GOT3 (cell line): Measurements from ENCODE around the gene GAN.

Source experiments
- DNase-seq: peaks from one replicate; lab custom pipeline; 2025; ENCODE audit warnings: mixed read lengths; lab: John Stamatoyannopoulos, UW

Gene GAN

DNA sequence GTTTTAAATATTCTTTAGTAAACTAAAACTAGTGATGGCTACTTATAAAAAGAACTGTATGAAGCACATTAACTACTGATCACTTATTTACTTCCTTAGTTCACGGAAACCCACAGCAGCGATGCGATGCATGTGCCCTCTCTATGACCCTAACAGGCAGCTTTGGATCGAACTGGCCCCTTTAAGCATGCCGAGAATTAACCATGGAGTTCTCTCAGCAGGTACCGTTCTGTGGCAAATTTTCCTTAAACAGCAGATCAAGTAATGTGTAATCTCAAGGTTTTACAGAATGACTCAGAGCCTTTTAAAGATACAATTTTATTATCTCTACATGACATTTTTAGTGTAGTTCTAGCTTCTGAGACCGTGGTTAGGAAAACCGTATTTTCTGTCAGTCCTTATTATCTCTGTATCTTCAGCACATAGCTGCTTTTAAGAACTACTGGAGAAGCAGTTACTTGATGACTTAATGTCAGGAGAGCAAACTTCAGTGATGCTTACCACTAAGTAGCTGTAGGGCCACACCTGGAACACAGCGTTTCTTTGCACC is 43.0 kb downstream of the GAN start:
- no peak for DNase-seq

GRCh38 chr16:81358860-81359259 is 44.1 kb downstream of the GAN start:
- no peak for DNase-seq

- no peak for DNase-seq
These were observed 45.4 kb downstream of the GAN start for GRCh38 chr16:81360135-81360534.

DNA sequence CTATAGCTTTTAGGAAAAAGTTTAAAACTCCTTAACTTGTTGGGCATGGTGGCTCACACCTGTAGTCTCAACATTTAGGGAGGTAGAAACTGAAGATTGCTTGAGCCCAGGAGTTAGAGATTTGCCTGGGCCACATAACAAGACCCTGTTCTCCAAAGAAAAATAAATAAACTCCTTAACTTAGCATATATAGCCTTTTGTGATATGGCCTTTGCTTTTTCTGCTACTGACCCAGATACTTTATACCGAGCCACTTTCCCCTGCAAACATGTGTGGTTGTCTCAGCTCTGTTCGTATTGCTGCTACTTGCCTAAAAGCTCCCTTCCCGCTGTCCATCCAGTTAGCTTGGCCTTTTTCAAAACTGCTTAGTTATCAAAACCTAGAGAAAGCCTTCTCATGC is 51.0 kb downstream of the GAN start:
- no peak for DNase-seq

- no peak for DNase-seq
These were observed 51.7 kb downstream of the GAN start for GRCh38 chr16:81366316-81366932.

GRCh38 chr16:81367821-81368220 is 53.1 kb downstream of the GAN start:
- DNase-seq, result no peak

DNA sequence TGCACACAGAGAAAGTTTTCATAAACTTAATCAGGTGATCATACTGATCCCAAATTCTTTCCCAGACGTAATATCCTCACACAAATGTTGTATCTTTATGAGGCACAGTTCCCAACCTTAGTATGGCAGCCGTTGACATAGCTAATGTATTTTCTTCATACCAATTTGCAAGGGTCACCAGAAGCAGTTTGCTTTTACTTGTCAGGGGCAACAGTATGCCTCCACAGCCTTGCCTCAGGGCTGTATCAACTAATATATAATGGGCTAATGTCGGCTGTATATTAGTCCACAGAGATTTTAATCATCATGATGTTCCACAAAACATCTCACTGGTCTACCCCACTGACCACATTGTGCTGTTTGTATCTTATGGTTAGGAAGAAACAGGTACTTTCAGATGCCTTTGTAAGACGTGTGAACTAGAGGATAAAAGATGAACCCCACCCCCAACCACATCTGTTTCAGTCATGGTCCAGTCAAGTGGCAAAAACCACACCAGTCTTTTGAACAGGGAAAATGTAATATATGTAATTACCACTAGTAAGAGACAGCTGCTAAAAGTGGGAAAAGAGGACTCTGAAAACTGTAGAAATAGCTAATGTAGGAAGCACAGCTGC is 55.2 kb downstream of the GAN start:
- DNase-seq, result no peak

- no peak for DNase-seq
These were observed 56.3 kb downstream of the GAN start for GRCh38 chr16:81371106-81371505.

DNA sequence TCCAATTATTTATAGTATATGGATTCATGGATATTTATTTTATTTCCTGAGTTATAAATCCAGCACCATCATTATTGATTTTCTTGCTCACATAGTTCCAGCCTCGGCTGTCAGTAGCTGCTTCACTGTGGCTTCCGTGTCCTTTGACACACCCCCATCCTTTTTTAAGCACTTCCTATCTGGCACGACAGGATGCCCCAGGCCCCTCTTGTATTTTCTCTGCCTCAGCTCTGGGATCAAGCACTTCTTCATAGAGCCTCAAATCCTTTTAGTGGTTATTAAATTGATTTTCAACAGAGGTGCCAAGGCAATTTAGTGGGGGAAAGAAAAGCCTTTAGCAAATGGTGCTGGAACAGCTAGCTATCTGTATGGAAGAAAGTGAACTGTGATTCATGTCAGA is 59.8 kb downstream of the GAN start:
- no peak for DNase-seq

DNA sequence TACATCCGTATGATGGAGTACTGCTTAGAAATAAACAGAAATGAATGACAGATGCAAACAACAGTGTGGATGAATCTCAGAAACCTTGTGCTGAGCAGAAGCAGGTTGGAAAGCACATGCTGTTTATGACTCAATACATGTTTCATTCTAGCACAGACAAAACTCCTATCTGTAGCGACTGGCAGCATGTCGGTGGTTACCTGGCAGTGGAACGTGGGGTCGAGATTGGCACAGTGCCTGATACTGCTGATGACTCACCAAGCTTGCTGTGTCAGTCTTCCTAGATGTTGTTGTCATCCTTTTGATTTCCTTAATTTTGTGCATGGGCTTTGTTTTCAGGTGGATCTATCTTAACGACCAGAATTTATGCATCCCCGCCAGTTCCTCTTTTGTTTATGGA is 62.1 kb downstream of the GAN start:
- no peak for DNase-seq

DNA sequence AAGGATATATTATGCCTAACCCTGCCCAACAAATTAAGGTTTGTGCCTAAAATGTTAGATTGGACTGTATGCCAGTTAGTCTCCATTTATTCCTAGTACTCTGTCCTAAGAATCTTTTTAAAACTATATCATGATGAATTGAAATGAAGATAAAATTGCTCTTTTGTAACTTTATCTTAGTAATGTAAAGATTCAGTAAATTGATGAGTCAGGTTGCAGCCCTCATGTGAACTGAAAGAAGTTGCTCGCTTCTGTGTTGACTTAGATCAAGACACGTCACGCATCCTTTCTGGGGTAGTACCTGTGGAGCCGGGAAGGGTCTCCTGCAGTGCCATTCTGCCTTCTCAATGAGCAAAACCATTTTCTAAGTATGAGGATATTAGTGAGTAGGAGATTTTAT is 63.3 kb downstream of the GAN start:
- DNase-seq, result no peak

GRCh38 chr16:81380932-81381331 is 66.2 kb downstream of the GAN start:
- no peak for DNase-seq

DNA sequence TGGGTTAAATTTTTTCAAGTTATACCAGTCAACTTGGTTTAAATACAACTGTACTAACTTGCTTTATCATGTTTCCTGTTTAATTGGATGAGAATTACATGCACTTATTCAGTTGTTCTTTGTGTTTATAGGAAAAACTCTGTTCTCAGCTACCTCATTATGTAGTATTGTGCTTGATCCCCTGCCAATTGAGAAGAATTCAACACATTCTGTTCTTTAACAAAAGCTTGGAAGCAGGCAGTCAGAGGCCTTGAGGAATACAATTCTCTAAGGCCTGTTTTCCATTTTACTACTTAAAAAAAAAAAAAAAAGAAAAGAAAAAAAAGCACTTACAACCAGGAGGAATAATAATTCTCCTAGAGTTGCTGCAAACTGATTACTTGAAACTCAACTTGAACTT is 69.2 kb downstream of the GAN start:
- DNase-seq, result no peak

- no peak for DNase-seq
These were observed 70.4 kb downstream of the GAN start for GRCh38 chr16:81385031-81385756.

GRCh38 chr16:81388357-81388756 is 73.6 kb downstream of the GAN start:
- no peak for DNase-seq

DNA sequence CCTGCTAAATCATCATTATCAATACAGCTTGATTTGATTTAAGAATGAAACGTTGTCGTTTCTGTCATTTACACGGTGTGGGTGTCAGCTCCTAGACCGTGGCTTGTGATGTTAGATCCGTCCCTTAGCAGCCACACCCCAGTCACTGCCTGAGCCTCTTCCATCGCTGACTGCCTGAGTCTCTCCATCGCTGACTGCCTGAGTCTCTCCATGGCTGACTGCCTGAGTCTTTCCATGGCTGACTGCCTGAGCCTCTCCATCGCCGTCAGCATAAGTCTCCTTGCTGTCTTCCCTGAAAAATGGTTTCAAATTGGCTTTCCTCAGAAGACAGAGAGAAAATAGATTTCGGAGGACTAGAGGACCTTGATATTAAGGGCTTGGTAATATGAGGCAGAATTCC is 76.1 kb downstream of the GAN start:
- no peak for DNase-seq

DNA sequence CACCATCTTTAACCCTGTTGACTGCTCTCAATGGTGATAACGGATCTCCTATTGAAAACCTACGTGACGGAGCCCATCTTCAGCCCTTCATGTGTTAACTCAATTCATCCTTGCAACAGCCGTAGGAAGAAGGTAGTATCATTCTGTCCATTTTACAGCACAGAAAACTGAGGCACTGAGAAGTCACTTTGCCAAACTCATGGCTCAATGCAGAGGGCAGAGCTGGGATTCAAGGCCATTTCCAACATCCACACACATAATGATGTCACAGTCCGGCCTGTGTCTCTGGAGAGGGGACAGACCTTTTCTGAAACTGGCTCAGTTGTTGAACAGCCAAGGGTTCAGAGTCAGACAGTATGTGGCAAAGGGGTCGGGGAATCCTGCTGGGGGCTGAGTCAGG is 77.2 kb downstream of the GAN start:
- no peak for DNase-seq

- no peak for DNase-seq
These were observed 79.7 kb downstream of the GAN start for GRCh38 chr16:81394416-81394815.

DNA sequence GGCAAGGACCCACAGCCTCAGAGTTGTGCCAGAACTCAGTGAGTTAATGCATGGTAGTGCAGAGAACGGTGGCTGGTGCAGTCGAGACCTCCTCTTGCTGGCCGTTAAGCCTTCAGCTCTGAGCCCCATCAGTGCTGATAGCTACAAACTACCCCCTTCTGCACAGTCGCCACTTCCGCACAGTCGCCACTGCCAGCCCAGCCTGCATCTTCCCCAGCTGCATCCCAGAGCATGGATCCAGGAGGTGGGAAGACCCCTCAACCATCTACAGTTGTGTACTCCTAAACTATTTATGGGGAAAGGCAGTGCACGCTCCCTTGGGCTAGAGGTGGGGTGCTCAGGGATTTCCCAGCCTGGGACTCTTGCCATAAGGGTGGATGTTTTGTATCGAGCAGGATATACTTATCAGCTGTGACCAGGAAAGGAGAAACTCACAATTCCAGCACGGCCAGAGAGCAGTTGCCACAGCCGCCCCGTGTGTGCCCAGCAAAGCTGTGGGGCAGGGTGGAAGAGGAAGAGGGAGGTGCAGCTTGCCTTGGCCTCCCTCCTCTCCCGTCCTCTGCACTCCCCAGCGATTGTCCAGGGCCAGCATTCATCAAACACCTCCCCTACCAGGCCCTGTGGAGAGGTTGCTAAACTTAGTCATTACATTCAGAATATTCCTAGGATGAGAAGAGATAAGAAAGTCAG is 80.3 kb downstream of the GAN start:
- no peak for DNase-seq

DNA sequence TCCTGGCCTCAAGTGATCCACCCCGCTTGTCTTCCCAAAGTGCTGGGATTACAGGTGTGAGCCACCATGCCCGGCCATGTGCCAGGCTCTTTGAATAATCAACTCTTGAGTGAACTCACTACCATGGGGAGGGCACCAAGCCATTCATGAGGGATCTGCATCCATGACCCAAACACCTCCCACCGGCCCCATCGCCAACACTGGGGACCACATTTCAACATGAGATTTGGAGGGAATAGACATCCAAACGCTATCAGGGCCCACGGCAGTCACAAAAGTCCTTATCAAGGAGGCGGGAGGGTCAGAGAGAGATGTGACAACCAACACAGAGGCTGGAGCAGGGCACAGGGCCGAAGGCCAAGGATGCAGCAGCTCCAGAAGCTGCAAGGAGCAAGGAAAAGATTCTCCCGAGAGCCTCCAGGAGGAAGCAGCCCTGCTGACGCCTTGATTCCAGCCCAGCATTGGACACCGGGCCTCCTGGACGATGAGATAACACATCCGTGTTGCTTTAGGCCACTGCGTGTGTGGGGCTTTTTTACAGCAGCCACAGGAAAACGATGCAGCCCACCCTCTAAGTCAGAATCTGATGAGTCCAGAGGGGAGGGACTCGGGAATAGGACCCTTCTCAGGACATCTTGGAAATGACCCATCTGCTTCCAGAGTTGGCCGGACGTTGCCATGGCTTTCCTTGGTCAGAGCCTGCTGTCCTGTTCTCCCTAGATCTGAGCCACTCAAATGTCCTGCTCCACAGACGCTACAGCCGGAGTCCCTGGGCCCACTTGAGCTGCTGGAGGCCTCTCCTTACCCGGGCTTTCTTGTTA is 82.5 kb downstream of the GAN start:
- DNase-seq, result no peak

DNA sequence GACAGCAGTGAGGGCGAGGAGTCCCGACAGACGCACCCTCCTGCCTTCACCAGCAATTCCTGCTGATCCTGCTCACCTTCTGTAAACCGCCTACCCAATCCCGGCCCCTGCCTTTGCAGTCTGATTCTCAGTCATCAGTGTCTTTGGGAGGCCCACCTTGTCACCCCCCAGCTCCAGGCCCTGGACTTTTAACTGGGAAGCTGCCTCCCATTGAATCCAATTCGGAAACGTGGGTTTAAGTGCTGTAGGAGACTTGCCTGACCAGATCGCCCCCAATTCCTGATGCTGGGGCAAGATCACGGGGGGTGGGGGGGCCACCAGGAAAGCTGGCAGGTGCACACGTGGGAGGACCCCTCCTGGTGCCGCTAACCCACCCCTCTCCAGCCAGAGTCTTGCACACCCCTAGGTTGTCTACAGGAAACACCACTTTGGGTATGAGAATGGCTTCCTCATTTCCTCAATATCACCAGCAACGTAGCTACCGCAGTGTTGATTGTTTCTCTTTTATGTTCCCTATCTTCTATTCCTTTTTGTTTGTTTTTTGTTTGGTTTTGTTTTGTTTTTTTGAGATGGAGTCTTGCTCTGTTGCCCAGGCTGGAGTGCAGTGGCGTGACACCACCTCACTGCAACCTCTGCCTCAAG is 83.2 kb downstream of the GAN start:
- no peak for DNase-seq
